Caki2 (cell line): ENCODE results near the gene PARD3B. TPM values are rescaled to one million over a fixed set of nuclear protein-coding genes. Genes with fewer than 3 reads are reported as not detected.

ENCODE experiments used
- DNase-seq: peaks from one replicate; pipeline ENCODE4 v3.0.0-alpha.2; 2015; ENCODE audit warnings: low read depth
- in situ Hi-C: cut with HindIII; loops from 2 replicates; pipeline ENCODE4 v1.10.0; 2016; ENCODE audit warnings: low sequenced_read_pairs, low pct_unique_long_range_greater_than_20kb, mixed read lengths
- total RNA-seq: library from RNA; depleted of rRNA; stranded (reverse); fragments of >200 nt; shearing (Covaris generic); gene quantifications from 2 replicates; pipeline ENCODE4 v1.2.3, GENCODE V29; 2014; ENCODE audit warnings: low replicate concordance; rRNA removed

Gene PARD3B
- total RNA-seq: 3.2 and 3.8 TPM in 2 replicates

GRCh38 chr2:204544961-204545860 lies at the start of gene PARD3B:
PARD3B (plus strand) TSS chr2:204545475; CDS start chr2:204546000, 525 bp downstream.
- peak; percentile 82 for DNase-seq
- in situ Hi-C loops: no loop called here

DNA sequence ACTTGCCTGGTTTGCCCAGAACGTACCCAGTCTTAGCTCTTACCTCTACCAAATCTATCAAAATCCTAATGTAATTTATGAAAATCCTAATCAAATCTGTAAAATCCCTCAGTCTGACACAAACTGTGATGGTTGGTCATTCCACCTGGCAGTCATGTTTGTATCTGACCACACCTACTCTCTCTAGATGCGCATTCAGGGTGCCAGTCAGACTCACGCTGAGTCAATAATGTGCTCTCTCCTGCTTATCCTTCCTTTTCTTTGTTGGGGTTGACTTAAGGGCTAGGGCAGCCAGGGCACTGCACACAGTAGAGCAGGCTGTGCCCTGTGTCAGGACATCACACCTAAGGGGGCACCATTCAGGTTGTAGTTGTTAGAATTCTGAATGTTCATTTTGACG lies 48.5 kb upstream of the PARD3B start:
- DNase-seq: no peak
- in situ Hi-C loops: no loop called here

DNA sequence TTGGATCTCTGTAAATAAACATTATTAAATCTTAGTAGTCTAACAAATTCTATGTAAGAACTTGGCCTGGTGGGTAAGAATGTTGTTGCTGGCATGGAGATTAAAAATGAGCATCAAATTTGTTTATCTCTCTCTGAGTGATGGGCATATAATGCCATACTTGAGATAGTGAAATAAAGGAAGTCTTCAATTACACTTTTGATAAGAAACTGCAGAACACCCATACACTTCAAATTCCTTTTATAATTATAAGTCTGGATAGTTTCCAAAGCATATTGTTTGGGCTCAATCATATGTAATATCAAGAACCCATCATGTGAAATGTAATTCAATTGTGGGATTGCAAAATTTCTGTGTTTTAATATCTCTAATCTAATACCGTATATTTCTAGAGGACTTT lies 47.4 kb upstream of the PARD3B start:
- in situ Hi-C loops: no loop called here
- DNase-seq: no peak

GRCh38 chr2:204498291-204498690 lies 47.0 kb upstream of the PARD3B start:
- in situ Hi-C loops: no loop called here
- DNase-seq: no peak

DNA sequence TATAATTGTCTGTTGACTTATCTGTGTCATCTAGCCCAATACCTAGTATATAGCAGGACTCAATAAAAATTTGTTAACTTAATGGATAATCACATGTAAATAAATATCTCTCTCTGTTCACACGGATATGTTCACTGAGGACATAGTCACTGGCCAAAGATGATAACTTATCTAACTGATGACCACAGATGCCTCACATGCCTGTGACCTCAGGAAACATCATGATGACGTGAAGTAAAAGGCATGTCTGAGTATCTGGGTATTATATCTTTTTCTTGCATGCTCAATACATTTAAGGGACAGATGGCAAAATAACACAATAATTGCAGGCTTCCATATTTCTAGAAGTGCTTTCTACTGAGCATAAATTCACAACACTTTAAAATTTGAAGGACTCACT lies 41.4 kb upstream of the PARD3B start:
- no peak for DNase-seq
- in situ Hi-C loops: no loop called here

DNA sequence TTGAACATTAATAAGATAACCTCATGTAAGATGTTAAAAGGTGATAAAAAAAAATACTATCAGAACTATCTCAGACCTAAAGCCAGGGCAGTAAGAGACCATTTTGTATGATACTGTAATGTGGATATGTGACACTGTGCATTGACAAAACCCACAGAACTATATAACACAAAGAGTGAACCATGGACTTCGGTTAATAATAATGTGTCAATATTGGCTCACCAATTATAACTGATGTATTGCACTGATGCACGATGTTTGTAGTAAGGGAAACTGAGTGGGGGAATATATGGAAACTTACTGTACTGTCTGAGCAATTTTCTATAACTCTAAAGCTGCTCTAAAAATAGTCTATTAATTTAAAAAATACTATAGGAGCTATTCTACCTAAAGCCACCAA lies 40.7 kb upstream of the PARD3B start:
- in situ Hi-C loops: no loop called here
- no peak for DNase-seq

DNA sequence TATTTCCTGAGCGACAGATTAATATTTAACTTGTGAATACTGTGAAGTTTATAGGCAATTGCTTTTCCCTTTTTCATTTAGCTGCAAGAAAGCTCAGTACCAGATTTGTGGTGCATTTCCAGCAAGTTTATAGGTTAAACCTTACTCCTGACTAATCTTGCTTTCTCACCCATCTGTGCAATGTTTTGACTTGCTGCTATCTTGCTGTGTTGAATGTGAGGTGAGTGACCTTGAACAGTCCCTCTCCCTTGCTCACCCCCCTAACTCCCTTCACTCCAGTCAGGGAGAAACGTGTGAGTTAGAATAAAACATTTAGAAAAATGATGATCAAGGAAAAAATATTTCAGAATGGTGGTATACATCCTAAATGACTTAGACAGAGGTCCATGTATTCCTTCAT lies 39.8 kb upstream of the PARD3B start:
- peak; percentile 10 for DNase-seq
- in situ Hi-C loops: no loop called here

- in situ Hi-C loops: no loop called here
- DNase-seq: peak; percentile 19
Measured at GRCh38 chr2:204505946-204506345, 39.3 kb upstream of the PARD3B start.

DNA sequence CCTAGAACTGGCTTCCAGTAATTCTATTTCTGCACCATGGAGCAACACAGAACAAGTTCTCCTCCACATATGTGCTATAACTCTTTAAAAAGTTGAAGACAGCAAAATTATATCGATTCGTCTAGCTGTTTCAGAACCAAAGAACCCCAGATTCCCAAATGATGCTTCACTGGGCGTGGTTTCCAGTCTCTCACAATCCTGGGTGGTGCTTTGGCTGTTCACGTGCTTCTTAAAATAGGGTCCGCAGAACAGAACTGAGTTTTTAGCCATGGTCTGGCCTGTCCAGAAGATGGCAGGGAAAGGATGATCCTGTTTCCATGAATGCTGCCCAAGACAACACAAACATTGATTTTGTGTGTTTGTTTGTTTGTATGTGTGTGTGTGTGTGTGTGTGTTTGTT lies 37.6 kb upstream of the PARD3B start:
- no peak for DNase-seq
- in situ Hi-C loops: no loop called here

- no peak for DNase-seq
- in situ Hi-C loops: no loop called here
Measured at GRCh38 chr2:204510709-204511420, 34.4 kb upstream of the PARD3B start.

DNA sequence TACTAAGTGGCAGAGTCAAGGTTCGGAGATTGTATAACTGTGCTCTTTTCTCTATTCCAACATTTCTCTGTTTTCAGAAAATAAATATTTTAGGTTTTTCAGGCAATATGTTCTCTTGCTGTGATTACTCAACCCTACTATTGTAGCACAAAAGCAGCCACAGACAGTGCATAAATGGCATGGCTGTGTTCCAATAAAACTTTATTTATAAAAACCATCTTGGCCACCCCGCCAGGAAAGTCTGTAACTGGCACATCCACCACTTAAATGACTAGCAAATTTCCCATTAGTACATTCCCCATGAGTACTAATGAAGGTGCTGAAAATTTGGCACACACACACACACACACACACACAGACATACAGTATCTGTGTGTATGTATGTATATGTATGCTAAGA lies 30.8 kb upstream of the PARD3B start:
- DNase-seq: no peak
- in situ Hi-C loops: no loop called here

- no peak for DNase-seq
- in situ Hi-C loops: no loop called here
Measured at GRCh38 chr2:204515416-204515815, 29.9 kb upstream of the PARD3B start.

GRCh38 chr2:204517154-204517553 lies 28.1 kb upstream of the PARD3B start:
- in situ Hi-C loops: no loop called here
- no peak for DNase-seq

GRCh38 chr2:204529795-204530463 lies 15.3 kb upstream of the PARD3B start:
- no peak for DNase-seq
- in situ Hi-C loops: no loop called here

DNA sequence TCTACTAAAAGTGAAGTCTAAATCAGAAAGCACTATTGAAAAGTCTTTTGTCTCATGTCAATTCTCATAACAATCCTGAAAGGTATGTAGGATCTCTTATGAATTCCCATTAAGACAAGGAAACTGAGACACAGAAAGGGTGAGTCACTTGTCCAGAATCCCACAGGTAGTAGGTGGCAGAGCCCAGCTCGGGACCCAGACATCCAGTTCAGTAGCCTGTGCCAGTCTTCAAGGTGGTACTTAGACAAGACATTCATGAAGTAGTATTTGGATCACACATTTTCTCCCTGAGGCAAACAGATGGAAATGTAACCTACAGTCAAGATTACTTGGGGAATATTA lies 14.8 kb upstream of the PARD3B start:
- in situ Hi-C loops: no loop called here
- no peak for DNase-seq

DNA sequence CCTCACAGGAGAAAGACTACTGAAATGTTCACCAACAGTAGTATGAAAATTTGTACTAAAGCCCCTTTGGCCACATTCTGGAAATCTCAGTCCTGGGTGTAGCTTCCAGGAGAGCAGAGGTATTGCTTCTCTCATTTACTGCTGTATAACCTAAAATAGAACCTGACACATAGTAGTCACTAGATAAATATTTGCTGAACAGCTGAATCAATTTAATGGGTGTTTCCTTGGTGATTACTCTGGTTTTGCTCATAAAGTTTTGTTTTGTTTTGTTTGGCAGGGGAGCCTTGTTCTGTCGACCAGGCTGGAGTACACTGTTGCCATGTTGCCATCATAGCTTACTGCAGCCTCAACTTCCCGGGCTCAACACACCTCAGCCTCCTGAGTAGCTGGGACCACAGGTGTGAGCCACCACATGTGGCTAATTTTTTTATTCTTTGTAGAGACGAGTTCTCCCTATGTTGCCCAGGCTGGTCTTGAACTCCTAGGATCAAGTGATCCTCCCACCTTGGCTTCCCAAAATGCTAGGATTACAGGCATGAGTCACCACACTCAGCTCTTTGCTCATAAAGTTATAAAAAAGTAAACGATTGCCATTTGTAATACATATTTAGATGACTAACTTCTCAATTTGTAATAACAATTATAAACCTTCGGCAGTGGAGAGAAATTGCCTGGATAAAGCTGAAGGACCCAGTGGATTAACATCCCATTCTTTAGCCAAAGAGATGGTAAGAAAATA lies 11.5 kb upstream of the PARD3B start:
- DNase-seq: peak; percentile 63
- in situ Hi-C loops: no loop called here

DNA sequence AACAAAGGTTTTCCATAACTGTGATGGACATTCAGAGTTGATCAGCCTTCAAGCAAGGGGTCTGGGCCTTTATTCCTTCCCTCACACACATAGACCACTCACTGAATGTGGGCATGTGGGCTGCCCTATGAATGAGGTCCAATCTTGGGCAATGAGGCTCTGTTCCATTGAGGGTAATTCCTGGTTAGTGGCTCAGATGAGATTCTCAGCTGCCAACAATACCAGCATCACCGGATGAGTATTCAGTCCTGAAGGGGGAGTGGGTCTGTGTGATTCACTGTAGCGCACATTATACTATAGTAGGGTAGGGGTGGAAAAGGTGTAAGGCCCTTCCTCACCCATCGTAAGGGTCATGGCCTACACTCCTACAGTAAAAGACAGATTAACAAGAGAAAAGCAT lies 9.9 kb upstream of the PARD3B start:
- DNase-seq: no peak
- in situ Hi-C loops: no loop called here

- no peak for DNase-seq
- in situ Hi-C loops: no loop called here
Measured at GRCh38 chr2:204535764-204536163, 9.5 kb upstream of the PARD3B start.
